H1 (cell line): ENCODE results near the gene CCT3. TPM values are rescaled to one million over a fixed set of nuclear protein-coding genes. Genes with fewer than 3 reads are reported as not detected.
A peak's percentile ranks its signal among the peaks of the same experiment; 100 is the strongest.

ENCODE experiments used
- ATF2 ChIP-seq: IDR thresholded peaks from 2 replicates; pipeline ENCODE4 v1.6.1; 2012; ENCODE audit warnings: low read length, inconsistent platforms
- EP300 ChIP-seq, 2 experiments: IDR thresholded peaks; 1 replicate in 1 of 2; 2 replicates in 1 of 2; pipeline ENCODE4 v1.6.1; 2011 to 2012; ENCODE audit warnings: low read depth in 2 of 2, low read length in 2 of 2, mild to moderate bottlenecking in 2 of 2, borderline replicate concordance in 1 of 2, inconsistent platforms in 1 of 2, moderate library complexity in 1 of 2
- FOSL1 ChIP-seq: IDR thresholded peaks from 2 replicates; pipeline ENCODE4 v1.6.1; 2011; ENCODE audit warnings: mild to moderate bottlenecking, low read depth, low read length, moderate library complexity; ENCODE audit not compliant: insufficient read depth
- MAFK ChIP-seq: IDR thresholded peaks from 2 replicates; pipeline ENCODE4 v1.6.1; 2012; ENCODE audit warnings: low read depth, mild to moderate bottlenecking, improper control_type of control experiment, low read length
- NRF1 ChIP-seq: IDR thresholded peaks from 2 replicates; pipeline ENCODE4 v1.6.1; 2011; ENCODE audit warnings: mild to moderate bottlenecking, low read depth, low read length, improper control_type of control experiment
- POU5F1 ChIP-seq: IDR thresholded peaks from 2 replicates; pipeline ENCODE4 v1.6.1; 2011; ENCODE audit warnings: low read depth, mild to moderate bottlenecking, low read length, moderate library complexity
- SRF ChIP-seq: IDR thresholded peaks from 2 replicates; pipeline ENCODE4 v1.6.1; 2011; ENCODE audit warnings: mild to moderate bottlenecking, low read depth, low read length, moderate library complexity
- polyA plus RNA-seq, 7 experiments: library from polyadenylated mRNA; depleted of rRNA in 3 of 7; stranded (reverse) in 5 of 7; unstranded in 2 of 7; fragments of >200 nt in 5 of 7; fragments of 200-250 nt in 2 of 7; gene quantifications; 1 replicate in 5 of 7; 2 replicates in 1 of 7; 4 replicates in 1 of 7; pipeline versions ENCODE4 v1.2.1 to v1.2.3, GENCODE V29; 2011 to 2013; ENCODE audit warnings: missing spikeins in 2 of 7, mixed read lengths in 2 of 7
- total RNA-seq: library from RNA; stranded (reverse); fragmentation: NEBNext Ultra II Directional; extraction: Animal tissue kit (Norgen Biotek cat#: 25700); gene quantifications from 2 replicates; pipeline ENCODE4 v1.2.1, GENCODE V29; 2021
- TF ChIP-seq, protein P1 (sequence below), 3 experiments: IDR thresholded peaks; 1 replicate in 2 of 3; 2 replicates in 1 of 3; pipeline versions ENCODE4 v1.5.1 to v1.6.1; 2011; ENCODE audit warnings: low read length in 3 of 3, mild to moderate bottlenecking in 3 of 3, inconsistent platforms in 2 of 3, low read depth in 1 of 3, moderate library complexity in 1 of 3; ENCODE audit not compliant: insufficient read depth in 1 of 3; ENCODE audit errors: control extremely low read depth in 1 of 3

CCT3 gene
- total and polyA plus RNA-seq, 2 of the 8 experiments (the other 6 are each of a cell fraction or from before 2014, with no cell fraction given) = 431 to 480 TPM

- TF ChIP-seq MAFK = no peak
- no peak for TF ChIP-seq FOSL1
- TF ChIP-seq SRF = peak; percentile 33; the same call in 1 of the 2 replicates
- no peak for TF ChIP-seq EP300 (IDR thresholded peaks at IDR 0.05; ENCODE audit: borderline replicate concordance in 1 of 2, low read depth in 2 of 2, low read length in 2 of 2)
- no peak for TF ChIP-seq NRF1
- TF ChIP-seq, protein P1, sequence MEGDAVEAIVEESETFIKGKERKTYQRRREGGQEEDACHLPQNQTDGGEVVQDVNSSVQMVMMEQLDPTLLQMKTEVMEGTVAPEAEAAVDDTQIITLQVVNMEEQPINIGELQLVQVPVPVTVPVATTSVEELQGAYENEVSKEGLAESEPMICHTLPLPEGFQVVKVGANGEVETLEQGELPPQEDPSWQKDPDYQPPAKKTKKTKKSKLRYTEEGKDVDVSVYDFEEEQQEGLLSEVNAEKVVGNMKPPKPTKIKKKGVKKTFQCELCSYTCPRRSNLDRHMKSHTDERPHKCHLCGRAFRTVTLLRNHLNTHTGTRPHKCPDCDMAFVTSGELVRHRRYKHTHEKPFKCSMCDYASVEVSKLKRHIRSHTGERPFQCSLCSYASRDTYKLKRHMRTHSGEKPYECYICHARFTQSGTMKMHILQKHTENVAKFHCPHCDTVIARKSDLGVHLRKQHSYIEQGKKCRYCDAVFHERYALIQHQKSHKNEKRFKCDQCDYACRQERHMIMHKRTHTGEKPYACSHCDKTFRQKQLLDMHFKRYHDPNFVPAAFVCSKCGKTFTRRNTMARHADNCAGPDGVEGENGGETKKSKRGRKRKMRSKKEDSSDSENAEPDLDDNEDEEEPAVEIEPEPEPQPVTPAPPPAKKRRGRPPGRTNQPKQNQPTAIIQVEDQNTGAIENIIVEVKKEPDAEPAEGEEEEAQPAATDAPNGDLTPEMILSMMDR (IDR thresholded peaks at IDR 0.05; ENCODE audit: control extremely low read depth in 1 of 3, insufficient read depth in 1 of 3, low read depth in 1 of 3, low read length in 3 of 3) = peak in 2 of 3 experiments; percentile 84 to 93; a peak in 3 of 4 replicates
- TF ChIP-seq ATF2 = no peak
- no peak for TF ChIP-seq POU5F1
Observed at GRCh38 chr1:156385534-156386031, 47.5 kb upstream of the CCT3 start (continued).
